Measurements from ENCODE around the gene KRT6C.
"Not testable (repeated sequence)": the region's sequence is repeated elsewhere in the genome, so short reads cannot be mapped to it uniquely, and the experiment has no call there.

KRT6C gene

DNA sequence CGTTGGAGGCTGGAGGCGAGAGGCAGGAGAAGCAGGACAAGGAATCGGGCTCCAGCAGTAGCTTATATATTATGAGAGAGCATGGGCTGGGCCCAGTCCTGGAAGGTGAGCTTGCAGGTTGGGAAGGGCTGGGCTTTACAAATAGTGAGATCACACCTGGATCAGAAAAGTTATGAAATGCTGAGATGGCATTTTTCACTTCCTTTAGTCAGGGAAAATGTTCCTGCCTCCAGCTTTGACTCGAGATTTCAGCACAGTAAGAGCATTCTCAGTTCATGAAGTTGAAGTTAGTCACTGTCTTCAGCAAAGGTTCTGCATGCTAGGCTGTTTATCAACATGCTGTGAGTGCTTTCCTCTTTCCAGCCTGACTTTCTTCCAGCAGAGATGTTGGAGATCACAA lies at the start of gene KRT6C:
Gene KRT6C (minus strand): TSS at position 38 of the 400 bp plus-strand sequence. CDS start 68 bp downstream, outside the sequence.
- no peak for DNase-seq

DNA sequence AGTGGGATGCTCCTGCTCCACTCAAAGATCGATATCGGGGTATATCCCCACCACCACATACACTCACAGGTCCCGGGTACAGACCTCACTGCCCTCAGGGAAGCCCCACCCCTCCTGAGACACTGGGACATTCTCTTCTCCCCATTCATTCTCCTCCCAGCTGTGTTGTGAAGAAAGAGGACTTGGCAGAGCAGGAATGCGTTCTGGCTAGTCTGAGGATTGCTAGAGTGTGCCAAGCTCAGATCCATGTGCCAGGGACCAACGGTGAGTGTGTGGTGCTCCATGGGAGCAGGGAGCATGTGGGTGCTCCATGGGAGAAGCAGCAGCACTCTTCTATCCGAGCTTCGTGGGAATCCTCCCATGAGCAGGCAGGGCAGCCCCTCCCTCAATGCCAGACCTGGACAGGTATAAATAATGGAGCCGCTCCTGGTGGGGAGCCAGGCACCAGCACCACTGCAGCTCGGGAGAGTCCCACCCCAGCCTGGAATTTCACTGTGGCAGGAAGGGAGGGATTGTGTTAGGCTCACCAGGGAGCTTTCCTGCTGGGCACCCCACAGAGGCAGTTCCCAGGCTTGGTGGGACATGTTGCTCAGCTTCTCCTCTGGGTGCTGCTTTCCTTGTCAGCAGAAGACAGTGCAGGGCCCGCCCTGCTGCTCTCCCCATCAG lies 48.9 kb upstream of the KRT6C start:
- DNase-seq: no peak

DNA sequence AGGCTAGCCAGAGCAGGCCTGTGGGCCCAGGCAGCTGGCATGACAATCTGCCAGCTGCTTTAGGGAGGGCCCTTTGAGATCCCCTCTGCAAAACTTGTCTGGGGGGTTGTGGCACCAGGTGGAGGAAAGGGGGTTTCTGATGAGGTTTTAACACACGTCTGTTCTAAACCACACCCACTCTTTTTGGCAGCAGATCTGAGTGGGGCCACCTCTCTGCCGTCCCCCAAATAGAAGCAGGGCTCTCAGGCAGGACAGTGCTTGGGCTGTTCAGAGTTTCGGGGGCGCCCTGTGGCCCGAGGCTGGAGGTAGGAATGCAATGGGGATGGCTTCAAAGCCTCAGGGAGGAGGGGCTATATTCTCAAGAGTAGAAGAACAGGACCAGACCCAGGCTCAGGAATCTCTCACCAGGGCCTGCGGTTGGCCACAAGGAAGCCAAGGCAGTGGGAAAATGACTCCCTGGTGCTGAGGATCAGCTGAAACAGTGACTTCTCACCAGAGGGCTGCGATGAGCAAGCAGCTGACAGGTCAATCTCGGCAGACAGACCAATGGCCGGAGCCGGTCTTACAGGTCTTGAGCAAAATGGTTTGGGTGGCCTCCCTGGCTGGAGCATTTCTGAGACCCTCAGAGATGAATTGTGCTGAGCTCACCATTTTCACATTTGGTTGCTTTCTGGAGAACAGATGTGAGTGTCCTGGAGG lies 48.1 kb upstream of the KRT6C start:
- no peak for DNase-seq

DNA sequence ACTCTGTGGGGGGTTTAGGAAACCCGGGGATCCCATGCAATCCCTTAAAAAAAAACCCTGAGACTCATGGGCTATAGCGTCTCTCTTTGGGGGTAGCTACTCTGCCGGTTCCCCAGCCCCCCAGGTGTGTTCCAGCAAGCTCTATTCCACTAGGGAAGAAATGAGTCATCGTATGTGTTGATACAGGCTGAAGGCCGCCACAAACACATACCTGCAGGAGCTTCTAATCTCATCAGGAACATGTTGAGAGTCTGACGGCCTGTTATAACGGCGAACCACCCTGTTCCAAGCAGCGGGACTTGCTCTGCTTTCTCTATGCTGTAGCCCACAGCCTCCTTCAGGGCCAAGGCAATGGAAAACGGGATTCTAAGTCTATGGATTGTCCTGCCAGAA lies 47.6 kb upstream of the KRT6C start:
- no peak for DNase-seq

DNA sequence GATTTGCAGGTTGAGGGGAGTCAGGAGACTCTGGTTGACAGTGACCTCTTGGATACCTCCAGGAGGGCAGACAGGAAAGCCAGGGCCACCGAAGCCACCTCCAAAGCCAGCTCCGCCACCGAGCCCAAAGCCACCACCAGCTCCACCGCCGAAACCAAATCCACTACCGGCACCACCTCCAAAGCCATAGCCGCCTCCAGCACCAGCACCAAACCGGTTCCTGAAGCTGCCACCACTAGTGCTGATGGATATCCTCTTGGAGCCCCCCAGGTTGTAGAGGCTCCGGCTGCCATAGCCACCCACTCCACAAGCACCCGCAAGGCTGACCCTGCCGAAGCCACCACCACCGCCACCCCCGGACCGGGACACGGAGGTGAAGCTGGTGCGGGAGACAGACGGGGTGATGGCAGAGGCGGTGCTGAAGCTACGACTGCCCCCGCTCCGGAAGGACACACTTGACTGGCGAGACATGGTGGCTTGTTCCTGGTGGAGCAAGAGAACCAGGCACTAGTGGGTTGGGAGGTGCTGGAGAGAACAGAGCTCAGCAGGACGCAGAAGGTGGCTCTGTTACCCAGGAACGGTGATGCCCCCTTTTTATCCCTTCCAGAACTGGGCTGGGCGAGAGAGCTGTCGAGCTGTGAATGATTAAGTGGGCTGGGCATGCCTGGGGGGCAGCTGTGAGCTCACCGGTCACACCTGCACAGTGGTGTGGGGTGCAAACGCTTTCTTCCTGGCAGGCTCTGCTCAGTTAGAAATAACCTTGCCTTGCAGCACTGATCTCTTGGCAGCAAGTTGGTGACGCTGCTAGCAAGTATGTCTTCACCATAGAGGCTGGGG lies 46.4 kb upstream of the KRT6C start, which contains the start of gene KRT5:
Gene KRT5 (minus strand): TSS at position 569 of the 837 bp plus-strand sequence. CDS start 98 bp downstream, at position 471.
- no peak for DNase-seq

DNA sequence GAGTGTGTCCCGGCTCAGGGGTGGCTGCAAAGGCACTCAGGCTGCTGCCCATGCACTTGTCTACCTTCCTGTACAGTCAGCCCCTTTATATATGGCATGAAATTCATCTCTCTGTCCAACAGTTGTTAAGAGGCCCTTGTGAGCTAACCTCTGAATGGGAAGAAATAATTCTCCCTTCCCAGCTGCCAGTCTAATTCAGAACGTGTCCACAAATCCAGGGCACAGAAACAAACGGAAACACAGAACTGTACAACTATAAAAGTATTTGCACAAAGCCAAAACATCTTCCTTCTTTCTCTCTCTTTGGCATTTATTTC lies 45.7 kb upstream of the KRT6C start:
- DNase-seq: no peak

DNA sequence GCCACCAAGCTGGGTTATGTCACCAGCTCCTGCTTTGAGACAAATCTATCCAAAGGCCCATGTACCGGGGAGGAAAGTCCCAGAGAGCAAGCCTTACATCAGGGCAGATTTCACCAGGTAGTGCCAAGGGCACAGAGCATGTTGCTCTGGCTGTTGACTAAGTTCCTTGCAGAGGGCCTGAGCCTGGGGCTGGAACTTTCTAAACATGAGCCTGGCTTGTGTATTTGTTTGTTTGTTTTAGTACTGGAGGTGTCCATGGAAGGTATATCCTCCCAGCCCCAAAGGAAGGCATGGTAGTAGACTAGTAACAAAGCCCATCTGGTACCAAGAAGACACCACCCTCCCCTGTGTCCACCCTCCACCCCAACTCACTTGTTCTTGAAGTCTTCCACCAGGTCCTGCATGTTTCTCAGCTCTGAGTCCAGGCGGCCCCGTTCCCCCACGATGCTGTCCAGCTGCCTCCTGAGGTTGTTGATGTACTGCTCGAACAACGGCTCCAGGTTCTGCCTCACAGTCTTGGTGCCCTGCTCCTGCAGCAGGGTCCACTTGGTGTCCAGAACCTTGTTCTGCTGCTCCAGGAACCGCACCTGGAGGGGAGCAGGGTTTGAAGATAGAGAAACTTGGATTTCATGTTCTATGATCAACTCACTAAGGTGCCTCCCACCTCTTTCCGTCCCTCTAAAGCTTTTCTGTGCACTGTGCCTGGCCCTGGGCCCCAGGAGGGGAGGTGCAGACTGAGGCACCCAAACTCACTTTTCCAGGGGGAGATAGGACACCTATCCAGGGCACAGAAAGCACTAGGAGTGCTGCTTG lies 45.2 kb upstream of the KRT6C start:
- DNase-seq: no peak

DNA sequence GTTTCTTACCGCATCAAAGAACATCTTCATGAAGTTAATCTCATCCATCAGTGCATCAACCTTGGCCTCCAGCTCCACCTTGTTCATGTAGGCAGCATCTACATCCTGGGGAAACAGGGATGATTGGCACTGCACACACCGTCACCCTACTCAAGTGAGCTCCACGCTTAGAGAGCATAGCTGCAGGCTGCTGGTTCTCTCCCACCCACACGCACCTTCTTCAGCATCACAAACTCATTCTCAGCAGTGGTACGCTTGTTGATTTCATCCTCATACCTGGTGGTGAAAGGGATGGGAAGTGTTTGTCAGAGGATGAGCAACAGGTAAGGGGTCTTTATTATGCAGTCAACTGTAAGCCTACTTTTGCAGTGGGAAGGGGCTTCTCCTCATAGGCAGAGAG lies 44.3 kb upstream of the KRT6C start:
- no peak for DNase-seq

DNA sequence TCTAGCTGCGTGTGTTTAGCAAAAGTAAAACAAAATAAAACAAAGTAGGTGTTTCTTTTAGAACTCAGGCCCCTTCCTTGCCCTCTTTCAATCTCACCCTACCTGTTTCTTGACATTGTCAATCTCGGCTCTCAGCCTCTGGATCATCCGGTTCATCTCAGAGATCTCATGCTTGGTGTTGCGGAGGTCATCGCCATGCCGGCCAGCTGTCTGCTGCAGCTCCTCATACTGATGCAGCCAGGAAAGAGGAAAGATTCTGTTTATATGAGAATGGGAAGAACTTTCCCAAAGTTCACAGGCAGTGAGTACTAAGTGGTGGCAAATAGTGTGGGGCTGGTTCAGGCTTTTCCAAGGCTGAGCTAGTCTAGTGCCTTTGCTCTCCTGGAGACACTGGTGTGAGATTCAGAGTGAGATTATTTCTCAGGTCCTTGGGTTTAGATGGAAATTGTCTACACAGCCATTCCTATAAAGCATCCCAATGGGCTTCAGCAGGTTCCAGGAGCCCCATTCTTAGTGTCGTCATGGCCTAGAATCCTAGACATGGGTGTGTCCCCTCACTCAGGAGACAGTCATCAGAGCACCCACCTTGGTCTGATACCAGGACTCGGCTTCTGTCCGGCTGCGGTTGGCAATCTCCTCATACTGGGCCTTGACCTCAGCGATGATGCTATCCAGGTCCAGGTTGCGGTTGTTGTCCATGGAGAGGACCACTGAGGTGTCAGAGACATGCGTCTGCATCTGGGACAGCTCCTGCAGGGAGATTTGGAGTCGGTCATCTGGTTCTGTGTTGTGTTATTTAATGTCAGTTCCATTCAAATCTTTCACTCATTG lies 43.6 kb upstream of the KRT6C start:
- no peak for DNase-seq

DNA sequence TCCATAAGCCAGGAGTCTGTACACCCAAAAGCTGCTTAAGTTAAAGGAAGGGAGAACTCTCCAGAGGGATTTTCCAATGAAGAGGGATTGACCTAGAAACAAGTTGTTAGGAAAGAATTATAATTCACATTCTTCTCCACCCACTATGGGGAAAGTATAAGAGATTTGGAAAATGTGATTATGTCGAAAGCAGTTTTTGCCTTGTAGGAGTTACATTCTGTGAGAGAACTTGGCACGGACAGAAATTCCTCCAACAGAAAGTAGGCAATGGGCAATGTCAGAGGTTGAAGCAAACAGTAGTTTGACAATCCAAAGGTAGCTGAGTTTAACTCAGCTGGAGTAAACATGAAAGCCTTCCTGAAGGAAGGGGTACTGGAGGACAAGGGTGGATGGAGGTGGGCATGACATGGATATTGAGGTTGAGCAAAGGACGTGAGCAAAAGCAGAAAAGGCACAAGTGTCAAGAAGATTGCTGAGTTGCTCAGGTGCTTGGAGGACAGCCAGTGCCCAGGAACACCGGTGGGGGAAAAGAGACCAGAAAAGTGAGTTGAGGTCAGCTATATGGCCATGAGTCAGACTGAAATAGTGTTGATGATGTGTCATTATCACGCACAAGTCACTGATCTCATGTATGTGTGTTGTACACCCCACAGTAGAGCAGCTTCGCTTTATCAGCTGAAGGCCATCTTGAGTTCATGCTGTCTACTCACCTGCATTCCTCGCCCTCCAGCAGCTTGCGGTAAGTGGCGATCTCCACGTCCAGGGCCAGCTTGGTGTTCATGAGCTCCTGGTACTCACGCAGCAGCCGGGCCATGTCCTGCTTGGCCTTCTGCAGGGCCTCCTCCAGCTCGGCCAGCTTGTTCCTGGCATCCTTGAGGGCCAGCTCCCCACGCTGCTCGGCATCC lies 42.6 kb upstream of the KRT6C start:
- DNase-seq: no peak

DNA sequence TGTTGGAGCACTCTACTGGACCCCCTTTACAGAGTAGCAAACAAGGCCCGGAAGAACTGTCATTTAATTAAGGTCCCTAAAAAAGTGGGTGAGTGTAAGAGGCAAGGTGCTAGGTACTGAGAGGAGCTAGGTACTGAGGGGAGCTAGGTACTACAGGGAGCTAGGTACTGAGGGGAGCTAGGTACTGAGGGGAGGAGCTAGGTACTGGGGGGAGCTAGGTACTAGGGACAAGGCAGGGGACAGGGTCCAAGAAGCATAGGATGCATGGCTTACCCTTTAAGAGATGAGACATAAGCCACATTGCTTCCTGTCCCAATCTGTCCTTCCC lies 41.7 kb upstream of the KRT6C start:
- no peak for DNase-seq

DNA sequence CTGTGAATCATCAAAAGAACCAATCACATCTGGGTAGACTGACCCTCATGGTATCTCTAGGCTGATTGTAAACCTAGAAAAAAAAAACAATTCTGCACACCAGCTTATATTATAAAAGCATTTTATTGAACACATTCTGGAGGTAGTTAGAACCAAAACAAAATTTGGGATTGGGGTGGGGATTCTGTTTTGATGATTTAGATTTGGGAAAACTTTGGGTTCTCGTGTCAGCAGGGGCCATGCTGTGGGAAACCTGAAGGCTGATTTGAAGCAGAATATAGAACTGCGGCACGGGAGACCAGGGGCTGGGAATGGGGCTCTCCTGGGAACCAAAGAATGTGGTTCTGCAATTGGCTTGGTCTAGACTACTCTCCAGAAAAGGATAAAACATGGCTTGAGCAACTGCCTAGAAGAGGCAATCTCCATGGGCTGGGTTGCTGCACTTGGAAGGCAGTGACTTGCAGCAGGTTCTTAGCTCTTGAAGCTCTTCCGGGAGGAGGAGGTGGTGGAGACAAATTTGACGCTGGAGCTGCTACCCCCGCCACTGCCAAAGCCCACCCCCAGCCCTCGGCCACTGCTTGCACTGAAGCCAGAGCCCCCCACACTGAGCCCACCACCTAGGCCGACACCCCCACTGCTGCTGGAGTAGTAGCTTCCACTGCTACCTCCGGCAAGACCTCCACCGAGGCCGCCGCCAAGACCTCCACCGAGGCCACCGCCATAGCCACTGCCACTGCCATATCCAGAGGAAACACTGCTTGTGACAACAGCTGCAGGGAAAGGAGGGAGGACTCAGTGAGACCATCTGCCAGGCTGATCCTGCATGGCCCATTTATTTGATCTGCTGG lies 41.1 kb upstream of the KRT6C start:
- no peak for DNase-seq

DNA sequence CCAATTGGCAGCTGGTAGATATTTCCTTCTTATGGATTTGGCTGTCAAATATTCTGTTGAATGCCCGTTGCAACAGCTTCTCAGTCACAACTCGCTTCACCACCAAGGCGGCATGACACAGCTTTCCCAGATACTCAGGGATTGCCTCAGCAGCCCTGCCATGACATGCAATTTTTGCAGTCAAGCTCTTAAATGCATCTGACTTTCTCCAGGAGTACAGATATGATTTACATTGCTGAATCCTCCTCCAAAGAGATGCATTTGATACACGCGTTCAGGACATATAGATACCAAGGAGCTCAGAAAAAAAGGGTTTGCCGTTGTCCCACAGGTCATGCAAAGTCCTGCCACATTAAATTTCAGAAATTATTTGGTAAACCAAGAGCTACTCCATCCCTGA lies 40.1 kb upstream of the KRT6C start:
- no peak for DNase-seq

DNA sequence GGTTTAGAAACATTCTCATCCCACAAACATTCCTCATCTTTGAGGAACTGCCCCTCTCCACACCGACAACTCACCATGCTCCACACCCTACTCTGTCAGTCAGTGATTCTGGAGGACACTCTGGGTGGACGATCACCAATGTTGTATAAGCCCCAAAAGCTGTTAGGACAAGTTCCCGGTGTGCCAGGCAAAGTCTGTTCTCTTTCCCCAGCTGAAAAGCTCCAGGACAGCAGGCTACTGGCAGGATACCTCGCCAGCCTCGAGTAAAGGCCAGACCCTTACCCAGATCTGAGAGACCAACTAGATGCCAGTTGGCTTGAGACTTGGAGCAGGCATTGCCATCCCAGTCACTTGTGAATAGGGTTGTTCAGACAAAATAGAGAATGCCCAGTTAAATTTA lies 34.6 kb upstream of the KRT6C start:
- DNase-seq: no peak

DNA sequence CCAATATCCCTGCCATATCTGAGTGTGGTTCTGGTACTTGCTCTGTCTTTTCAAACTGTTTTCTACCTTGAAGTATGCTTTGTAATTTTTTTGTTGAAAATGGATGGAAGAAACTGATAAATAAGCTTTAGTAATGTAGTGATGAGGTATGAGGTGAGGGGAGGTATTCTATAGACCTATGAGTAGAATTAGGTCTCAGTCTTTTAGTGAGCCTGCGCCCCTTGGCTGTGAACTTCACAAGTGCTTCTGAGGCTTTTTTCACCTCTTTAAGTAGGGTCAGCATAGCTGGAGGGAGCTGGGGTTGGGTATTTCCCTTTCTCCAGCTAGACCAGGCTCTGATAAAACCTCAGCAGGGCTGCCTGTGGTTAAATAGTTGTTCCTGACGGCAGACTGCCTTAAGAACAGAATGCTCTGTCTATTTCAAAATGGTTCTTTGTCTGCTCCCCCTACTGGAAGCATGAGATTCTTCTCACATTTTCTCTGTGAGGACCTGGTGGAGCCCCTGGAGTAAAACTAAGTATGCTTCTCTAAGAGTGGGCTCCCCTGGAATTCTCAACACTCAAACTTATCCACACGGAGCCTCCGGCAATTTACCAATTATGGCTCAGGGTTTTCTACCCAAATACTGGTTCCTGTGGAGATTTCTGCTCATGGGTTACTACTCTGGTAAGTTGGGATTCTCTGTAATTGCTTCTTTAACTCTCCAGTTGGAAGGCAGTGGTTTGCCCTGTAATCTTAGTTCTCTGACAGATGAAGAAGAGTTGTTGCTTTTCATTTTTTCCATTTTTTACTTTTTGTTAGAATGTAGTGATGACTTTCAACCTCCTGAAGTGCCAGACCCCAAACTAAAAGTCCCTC lies 33.5 kb upstream of the KRT6C start:
- no peak for DNase-seq

DNA sequence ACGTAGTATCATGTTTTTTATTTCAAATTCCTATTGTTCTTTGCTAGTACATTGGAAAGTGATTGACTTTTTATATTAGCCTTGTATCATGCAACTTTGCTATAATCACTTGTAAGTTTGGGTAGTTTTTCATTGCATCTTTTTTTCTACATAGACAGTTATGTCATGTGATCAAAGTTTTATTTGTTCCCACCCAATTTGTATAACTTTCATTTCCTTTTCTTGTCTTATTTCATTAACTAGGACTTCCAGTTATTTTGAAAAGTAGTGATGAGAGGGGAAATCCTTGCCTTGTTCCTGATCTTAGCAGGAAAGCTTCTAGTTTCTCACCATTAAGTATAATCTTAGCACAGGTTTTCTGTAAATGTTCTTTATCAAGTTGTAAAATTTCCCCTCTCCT lies 29.3 kb upstream of the KRT6C start:
- DNase-seq: no peak

DNA sequence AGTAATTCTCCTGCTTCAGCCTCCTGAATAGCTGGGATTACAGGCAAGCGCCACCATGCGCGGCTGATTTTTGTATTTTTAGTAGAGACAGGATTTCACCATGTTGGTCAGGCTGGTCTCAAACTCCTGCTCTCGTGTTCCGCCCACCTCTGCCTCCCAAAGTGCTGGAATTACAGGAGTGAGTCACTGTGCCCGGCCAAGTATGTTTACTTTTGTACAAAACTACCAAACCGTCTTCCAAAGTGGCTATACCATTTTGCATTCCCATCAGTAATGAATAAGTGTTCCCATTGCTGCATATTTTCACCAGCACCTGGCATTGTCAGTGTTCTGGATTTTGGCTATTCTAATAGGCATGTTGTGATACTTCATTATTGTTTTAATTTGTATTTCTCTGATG lies 27.9 kb upstream of the KRT6C start:
- no peak for DNase-seq

DNA sequence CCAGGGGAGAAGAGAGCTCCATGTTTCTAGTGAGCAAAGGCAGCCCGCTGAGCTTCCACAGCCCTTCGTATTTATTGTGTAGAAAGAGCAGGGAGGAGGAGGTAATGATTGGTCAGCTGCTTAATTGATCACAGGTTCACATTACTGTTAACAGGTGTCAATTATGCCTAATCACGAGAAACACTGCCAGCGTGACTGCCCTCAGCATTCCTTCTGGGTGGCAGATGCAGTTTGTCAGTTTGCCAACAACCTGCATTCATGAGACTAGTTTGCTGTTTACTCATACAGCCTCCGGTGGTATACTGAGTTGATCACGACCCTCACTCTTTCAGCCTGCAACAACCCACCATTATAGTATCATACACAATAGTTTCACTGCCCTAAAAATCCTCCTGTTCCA lies 27.0 kb upstream of the KRT6C start:
- DNase-seq: not testable (repeated sequence)
